Body of pancreas (tissue), 4 donors: ENCODE measurements around the gene CLEC4F. TPM values are rescaled to one million over a fixed set of nuclear protein-coding genes. Genes with fewer than 3 reads are reported as not detected.

Source experiments
- ATAC-seq: fragments of 150-250 bp; one replicate; pipeline ENCODE4 v1.9.1; 2016
- DNase-seq, 4 donors: peaks; one replicate each; pipeline ENCODE4 v3.0.0-alpha.2; 2019
- H3K27ac ChIP-seq, 4 donors: fragments of 200-600 bp; sonication (generic); 1 replicate in 3 of 4; 2 replicates in 1 of 4; pipeline versions ENCODE4 v1.5.1 to v1.6.1; 2016 to 2019; ENCODE audit warnings: mild to moderate bottlenecking in 1 of 4, mixed read lengths in 1 of 4, moderate library complexity in 1 of 4
- H3K27me3 ChIP-seq, 2 donors: fragments of 200-600 bp; sonication (generic); one replicate each; pipeline ENCODE4 v1.6.0; 2016; ENCODE audit warnings: mild to moderate bottlenecking in 1 of 2
- H3K36me3 ChIP-seq, 2 donors: fragments of 200-600 bp; sonication (generic); replicated peaks in 1 of 2; 2 replicates each; pipeline ENCODE4 v1.5.1; 2016; ENCODE audit warnings: low read depth in 2 of 2; ENCODE audit not compliant: insufficient read depth in 1 of 2
- H3K4me1 ChIP-seq: fragments of 200-600 bp; sonication (generic); one replicate; pipeline ENCODE4 v1.6.0; 2016
- H3K4me3 ChIP-seq, 2 donors: fragments of 200-600 bp; sonication (generic); 1 replicate in 1 of 2; 2 replicates in 1 of 2; pipeline ENCODE4 v1.5.1; 2016 to 2019
- H3K9me3 ChIP-seq, 3 donors: fragments of 200-600 bp; sonication (generic); 1 replicate in 2 of 3; 2 replicates in 1 of 3; pipeline ENCODE4 v1.5.1; 2016
- POLR2A ChIP-seq, 3 donors: fragments of 450-650 bp; IDR thresholded peaks; one replicate each; pipeline ENCODE4 v1.6.1; 2016; ENCODE audit warnings: antibody characterized with exemption in 3 of 3, mild to moderate bottlenecking in 2 of 3
- WGBS, 2 donors: methylation state at CpG; one replicate each; pipeline ENCODE4 v1.1.5; 2017; 5-methylcytosine and 5-hydroxymethylcytosine counted together
- intact Hi-C: fragments of 100-400 bp; cut with DNase I; formaldehyde crosslinking; loops from one replicate; pipeline ENCODE4 v1.15.1; 2023
- total RNA-seq, 2 donors: library from RNA; depleted of rRNA; stranded (reverse); fragments of >200 nt; gene quantifications; one replicate each; pipeline ENCODE4 v1.1.0, GENCODE V29; 2016
- TF ChIP-seq, protein P1 (sequence below), 7 experiments: fragments of 450-650 bp in 4 of 7; fragments of 200-600 bp in 3 of 7; sonication (generic) in 3 of 7; IDR thresholded peaks; one replicate each; pipeline ENCODE4 v1.5.1; 2016 to 2019; ENCODE audit warnings: antibody characterized with exemption in 7 of 7

CLEC4F gene
- total RNA-seq, 2 donors from 2014 or later, result 3.3 TPM; not detected in 1

DNA sequence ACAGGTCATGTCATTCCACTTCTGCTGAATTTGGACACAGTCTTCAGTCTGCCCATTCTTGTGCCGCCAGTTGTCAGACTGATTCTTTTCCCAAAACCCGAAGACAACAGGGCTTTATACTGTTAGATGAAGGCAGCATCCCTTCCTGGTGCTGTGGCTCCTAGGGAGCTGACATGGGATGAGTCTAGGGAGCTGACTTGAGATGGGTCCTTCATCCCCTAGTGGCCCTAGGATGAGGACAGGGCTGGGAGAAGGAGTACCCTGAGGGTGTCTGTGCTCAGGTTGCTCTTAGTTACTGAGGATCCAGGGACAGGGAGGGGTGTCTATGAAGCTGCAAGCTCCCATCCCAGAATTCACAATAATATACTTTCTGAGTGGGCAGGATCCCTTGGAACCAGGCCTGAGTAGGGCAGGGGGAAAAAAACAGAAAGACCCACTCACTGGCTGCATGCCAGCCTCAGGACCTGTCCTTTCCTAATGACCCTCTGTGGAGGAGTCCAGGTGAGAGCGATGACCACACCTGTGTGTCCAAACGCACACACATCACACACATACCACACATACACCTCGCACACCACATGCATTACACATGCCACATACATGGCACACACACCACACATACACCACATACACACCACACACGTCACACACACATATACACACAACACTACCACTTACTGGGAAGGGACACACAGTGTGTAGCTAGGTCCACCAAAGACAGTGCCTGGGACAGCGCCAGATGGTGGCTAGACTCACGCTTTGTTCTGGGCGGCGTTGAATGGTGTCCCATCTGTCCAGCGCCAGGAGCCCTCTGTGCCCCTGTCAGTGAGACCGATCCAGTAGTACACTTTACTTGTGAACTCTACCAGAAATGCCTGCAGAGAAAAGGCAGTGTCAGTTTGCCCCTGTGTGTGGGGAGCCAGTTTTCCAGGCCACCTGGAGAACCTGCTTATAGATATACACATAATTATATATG, 11.1 kb downstream of the CLEC4F start:
- H3K36me3 ChIP-seq, result no peaks in the 10 kb centered on the region
- no peak for DNase-seq
- H3K27ac ChIP-seq, result no peak overlapping the region
- TF ChIP-seq, protein P1, sequence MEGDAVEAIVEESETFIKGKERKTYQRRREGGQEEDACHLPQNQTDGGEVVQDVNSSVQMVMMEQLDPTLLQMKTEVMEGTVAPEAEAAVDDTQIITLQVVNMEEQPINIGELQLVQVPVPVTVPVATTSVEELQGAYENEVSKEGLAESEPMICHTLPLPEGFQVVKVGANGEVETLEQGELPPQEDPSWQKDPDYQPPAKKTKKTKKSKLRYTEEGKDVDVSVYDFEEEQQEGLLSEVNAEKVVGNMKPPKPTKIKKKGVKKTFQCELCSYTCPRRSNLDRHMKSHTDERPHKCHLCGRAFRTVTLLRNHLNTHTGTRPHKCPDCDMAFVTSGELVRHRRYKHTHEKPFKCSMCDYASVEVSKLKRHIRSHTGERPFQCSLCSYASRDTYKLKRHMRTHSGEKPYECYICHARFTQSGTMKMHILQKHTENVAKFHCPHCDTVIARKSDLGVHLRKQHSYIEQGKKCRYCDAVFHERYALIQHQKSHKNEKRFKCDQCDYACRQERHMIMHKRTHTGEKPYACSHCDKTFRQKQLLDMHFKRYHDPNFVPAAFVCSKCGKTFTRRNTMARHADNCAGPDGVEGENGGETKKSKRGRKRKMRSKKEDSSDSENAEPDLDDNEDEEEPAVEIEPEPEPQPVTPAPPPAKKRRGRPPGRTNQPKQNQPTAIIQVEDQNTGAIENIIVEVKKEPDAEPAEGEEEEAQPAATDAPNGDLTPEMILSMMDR (IDR thresholded peaks at IDR 0.05), result no peak
- TF ChIP-seq POLR2A (IDR thresholded peaks at IDR 0.05), result no peak
- no peak for ATAC-seq
- H3K4me1 ChIP-seq, result no peaks in the 10 kb centered on the region
- H3K27me3 ChIP-seq, result no peaks in the 10 kb centered on the region
- no peak overlapping the region for H3K4me3 ChIP-seq
- WGBS, 2 donors, result 89% methylated on average over 11 of the region's 12 CpGs
- intact Hi-C loops, result no loop called here
- H3K9me3 ChIP-seq, result no peaks in the 10 kb centered on the region

DNA sequence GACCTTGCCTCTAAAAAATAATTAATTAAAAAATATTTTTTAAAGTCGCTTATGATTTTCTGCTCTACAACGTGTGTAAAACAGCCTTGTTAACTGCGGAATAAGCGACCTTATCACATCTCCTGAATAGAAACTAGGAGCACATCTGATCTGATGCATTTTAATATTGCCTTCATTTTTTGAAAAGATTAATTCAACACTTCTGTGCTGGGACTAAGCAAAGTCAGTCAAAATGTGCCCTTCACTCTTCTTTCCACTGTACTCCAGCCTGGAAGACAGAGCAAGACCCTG, 12.6 kb downstream of the CLEC4F start:
- Histone ChIP-seq H3K27ac (no peak overlapping the region), H3K4me1 (no peaks in the 10 kb centered on the region), H3K36me3 (no peaks in the 10 kb centered on the region), H3K27me3 (no peaks in the 10 kb centered on the region), H3K9me3 (no peaks in the 10 kb centered on the region), H3K4me3 (no peak overlapping the region)
- no peak for DNase-seq
- ATAC-seq, result no peak
- TF ChIP-seq, protein P1 (IDR thresholded peaks at IDR 0.05), result no peak
- TF ChIP-seq POLR2A (IDR thresholded peaks at IDR 0.05), result no peak
- intact Hi-C loops, result no loop called here
- WGBS, 2 donors, result 82 to 84% methylated on average over 4 of the region's 4 CpGs

DNA sequence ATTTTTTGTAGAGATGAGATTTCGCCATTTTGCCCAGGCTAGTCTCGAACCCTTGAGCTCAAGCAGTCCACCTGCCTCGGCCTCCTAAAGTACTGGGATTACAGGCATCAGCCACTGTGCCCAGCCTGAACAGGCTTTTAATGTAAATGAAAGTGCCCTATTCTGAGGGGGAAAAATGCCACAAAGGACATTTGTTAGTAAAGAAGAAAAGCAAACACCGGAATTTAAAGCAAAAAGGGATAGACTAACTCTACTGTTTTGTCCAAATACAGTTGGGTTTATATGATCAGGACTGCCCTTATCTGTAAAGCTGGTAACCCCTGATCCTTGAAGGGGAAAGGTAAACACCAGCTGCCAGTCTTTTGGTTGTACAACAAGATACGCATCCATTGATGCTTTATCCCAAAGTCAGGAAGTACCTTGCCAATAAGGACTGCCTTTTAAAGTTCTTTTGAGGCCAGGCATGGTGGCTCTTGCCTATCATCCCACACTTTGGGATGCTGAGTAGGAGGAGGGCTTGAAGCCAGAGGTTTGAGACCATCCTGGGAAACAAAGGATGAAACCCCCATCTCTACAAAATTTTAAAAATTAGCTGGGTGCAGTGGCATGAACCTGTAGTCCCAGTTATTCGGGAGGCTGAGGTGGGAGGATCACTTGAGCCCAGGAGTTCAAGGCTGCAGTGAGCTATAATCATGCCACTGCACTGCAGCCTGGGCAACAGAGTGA, 13.1 kb downstream of the CLEC4F start:
- H3K4me3 ChIP-seq, result no peak overlapping the region
- no peak for TF ChIP-seq POLR2A (IDR thresholded peaks at IDR 0.05)
- TF ChIP-seq, protein P1 (IDR thresholded peaks at IDR 0.05), result no peak
- peaks cover 2% of the 10 kb centered on the region for H3K4me1 ChIP-seq
- no peak for ATAC-seq
- no peak overlapping the region for H3K27ac ChIP-seq
- H3K27me3 ChIP-seq, result no peaks in the 10 kb centered on the region
- no peak for DNase-seq
- 75 to 77% methylated on average over 6 of the region's 6 CpGs for WGBS, 2 donors
- H3K36me3 ChIP-seq, result no peaks in the 10 kb centered on the region
- no peaks in the 10 kb centered on the region for H3K9me3 ChIP-seq
- intact Hi-C loops, result no loop called here

DNA sequence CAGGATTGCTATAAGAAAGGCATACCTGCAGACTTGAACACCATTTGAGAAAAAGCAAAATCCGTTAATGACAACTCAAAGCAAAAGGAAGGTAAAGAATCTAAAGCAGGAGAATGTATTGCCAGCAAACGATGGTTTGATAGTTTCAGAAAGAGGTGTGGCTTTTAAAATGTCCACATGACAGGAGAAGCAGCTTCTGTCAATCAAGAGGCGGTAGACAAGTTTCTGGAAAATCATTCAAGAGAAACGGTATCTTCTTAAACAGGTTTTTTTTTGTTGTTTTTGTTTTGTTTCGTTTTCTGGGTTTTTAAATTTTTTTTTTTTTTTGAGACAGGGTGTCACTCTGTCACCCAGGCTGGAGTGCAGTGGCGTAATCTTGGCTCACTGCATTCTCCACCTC, 13.8 kb downstream of the CLEC4F start:
- no peaks in the 10 kb centered on the region for H3K36me3 ChIP-seq
- 62 to 67% methylated on average over 6 of the region's 6 CpGs for WGBS, 2 donors
- no peak overlapping the region for H3K27ac ChIP-seq
- TF ChIP-seq, protein P1 (IDR thresholded peaks at IDR 0.05), result no peak
- TF ChIP-seq POLR2A (IDR thresholded peaks at IDR 0.05), result no peak
- intact Hi-C loops, result no loop called here
- no peak overlapping the region for H3K4me3 ChIP-seq
- no peaks in the 10 kb centered on the region for H3K9me3 ChIP-seq
- H3K4me1 ChIP-seq, result peaks cover 9% of the 10 kb centered on the region
- DNase-seq (no peak), ATAC-seq (no peak)
- no peaks in the 10 kb centered on the region for H3K27me3 ChIP-seq
